NCI-H2171 treated with DMSO at 0.1 percent for 48 hours (cell line): ENCODE measurements around the gene LMAN1.

Experiments used
- DNase-seq: peaks from one replicate; lab custom pipeline; 2025; lab: John Stamatoyannopoulos, UW

The LMAN1 gene

GRCh38 chr18:59360381-59360780 is 1.3 kb upstream of the LMAN1 start:
- no peak for DNase-seq

DNA sequence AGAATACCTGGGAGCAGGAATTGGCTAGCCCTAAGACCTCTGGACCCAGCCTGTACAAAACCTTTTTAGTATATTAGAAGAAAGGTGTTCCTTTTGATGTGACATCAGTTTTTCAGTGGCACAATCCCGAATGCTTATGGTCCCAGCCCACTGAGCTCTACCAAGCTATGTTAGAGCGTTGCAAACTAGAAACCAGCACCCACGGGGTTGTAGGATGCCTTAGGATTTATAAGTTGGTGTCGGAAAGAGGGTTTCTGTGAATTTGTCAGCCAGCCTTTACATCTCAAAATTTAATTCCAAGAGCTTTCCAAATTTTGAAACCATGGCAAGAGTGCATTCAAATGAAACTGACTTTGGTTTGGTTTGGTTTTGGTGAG is 499 bp upstream of the LMAN1 start:
- no peak for DNase-seq

DNA sequence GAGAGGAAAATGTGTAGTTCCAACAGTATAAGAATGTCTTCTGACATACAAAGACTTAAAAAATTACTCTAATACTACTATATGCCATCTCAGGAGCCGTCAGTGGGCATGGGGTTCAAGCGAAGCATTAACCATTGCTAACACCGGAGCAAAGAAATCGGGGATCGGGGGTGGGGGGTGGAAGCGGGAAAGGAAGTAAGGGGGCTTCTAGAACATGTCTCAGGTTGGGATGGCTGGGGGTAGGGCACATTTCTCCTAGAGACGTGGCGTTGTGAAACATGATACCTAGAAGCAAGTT is 702 bp downstream of the LMAN1 start:
- DNase-seq = no peak

DNA sequence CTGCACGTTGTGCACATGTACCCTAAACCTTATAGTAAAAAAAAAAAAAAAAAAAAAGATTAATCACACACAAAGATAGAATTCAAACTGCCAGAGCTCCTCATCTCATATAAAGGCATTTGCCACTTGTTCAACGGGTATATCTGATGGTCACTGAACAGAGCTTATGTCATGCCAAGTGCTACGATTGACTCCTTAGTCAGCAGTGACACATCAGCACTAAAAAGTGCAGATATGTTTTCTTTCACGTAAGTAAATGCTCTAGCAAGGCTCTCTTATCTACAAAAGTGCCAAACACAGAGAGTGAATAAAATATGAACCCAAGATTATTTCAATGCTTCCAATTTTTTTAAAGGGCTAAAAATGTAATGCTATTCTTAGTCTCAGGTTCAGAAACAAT is 1.1 kb downstream of the LMAN1 start:
- no peak for DNase-seq

DNA sequence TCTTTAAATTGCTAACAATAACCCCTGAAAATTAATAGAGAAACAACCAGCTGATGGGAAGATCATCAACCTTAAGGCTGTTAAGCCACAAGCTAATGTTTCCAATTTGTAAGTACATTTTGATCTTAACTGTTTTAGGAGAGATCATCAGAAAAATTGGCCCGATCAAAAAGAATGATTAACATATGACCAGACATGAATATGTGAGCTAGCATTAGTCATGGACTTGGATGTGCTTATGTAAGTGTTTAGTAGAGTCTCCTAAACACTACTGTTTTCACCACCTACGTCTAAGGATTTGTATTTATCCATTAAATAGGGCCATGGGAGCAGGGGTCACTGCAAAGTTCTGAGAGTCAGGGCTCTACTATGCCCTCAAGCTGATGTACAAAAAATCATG is 4.3 kb downstream of the LMAN1 start:
- no peak for DNase-seq

DNA sequence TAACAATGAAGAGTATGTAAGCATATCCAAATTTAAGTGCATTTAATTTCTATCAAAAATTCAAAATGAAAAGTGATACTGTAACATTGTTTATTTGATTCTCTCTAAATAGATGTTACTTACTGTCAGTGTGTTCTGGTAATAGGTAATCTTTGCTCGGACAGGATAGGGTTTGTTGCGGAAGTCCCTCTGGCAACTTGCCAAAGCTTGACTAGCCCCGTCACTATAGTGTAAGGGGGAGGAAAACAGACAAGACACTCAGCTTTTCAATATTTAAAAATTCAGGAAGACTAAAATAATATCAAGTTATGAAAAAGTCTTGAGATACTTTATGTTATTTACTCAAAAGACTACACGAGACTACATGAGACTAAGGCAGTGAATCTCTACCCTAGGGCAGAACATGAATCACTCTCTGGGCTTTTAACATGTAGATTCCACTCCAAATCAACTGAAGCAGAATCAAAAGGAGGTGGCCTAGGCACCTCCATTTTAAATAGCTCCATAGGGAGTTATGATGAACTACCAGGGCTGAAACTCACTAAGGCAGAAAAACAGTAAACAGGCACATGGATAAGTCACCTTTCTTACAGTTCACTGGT is 5.9 kb downstream of the LMAN1 start:
- peak; percentile 16 for DNase-seq

- no peak for DNase-seq
Observed at GRCh38 chr18:59352250-59352855, 6.7 kb downstream of the LMAN1 start.

GRCh38 chr18:59345556-59345955 is 13.5 kb downstream of the LMAN1 start:
- DNase-seq = no peak

DNA sequence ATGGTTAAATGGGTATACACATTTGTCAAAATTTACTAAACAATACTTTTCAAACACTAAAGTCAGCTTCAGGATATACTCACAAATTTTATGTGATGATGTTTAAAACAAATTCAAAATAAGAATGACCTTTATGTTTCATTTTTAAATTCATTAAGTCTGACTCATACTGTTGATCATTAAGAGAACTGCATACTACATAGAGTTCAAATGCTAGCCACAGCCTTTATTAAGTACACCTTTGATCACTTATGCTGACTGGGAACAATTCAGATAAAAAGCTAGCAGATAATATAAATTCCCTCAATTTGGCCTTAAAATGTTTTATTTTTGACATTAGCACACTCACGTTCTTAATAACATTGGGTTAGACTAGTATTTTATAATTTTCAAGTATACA is 14.1 kb downstream of the LMAN1 start:
- DNase-seq = no peak

GRCh38 chr18:59343926-59344325 is 15.1 kb downstream of the LMAN1 start:
- DNase-seq = no peak

GRCh38 chr18:59340817-59341216 is 18.2 kb downstream of the LMAN1 start:
- no peak for DNase-seq

DNA sequence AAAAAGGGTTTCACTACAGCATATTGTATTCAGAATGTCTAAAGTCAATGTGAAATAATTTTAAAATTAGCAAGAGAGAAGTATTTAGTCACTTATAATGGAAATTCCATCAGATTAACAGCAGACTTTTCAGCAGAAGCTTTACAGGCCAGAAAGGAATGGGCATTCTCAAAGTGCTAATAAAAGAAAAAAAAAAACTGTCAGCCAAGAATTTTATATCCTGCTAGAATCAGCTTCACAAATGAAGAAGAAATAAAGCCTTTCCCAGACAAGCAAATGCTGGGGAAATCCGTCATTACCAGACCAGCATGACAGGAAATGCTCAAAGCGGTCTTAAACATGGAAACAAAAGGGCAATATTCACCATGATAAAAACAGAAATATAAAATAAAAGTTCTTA is 18.8 kb downstream of the LMAN1 start:
- no peak for DNase-seq

DNA sequence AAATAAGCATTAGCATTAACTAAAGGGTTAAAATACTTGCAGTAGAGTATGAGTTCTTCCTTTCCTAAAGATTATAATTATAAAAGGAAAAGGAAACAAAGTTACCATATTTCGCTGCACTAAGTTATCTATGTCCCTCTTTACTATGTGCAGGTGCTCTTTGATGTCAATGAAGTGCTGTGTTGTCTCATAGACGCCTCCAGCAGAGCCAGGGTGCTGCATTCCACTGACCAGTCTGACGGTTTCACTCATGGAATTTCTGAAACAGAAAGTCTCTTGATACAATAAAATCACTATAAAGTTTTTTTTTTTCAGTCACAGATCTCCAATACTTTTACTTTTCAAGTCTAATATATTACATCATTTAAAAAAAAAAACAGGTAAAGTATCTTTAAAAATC is 26.1 kb downstream of the LMAN1 start:
- DNase-seq = no peak

- DNase-seq = no peak
Observed at GRCh38 chr18:59328683-59329082, 30.4 kb downstream of the LMAN1 start.

- DNase-seq = no peak
Observed at GRCh38 chr18:59325965-59326364, 33.1 kb downstream of the LMAN1 start.

GRCh38 chr18:59324623-59324971 is 34.5 kb downstream of the LMAN1 start:
- no peak for DNase-seq

DNA sequence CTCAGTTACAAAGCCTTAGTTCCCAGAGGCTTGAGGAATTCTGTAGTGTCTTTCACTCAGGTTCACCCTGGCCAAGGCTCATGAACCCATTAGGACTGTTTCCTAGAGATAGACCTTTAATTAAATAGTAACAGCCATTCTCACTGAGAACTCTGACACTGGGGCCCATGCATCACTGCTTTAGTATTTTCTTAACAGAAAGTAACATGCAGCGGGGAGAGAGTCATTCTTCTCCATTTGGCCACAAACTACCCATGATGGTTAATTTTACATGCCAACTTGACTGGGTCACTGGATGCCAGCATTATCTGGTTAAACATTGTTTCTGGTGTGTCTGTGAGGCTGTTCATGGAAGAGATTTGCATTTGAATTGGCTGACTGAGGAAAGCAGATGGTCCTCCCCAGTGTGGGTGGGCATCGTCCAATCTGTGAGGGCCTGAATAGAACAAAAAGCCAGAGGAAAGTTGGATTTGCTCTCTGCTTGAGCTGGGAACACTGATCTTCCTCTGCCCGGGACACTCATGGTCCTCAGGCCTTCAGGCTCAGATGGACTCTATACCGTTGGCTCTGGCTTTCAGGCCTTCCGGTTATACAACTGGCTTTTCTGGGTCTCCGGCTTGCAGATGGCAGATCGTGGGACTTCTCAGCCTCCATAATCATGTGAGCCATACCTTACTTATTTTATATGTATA is 35.0 kb downstream of the LMAN1 start:
- DNase-seq = no peak

DNA sequence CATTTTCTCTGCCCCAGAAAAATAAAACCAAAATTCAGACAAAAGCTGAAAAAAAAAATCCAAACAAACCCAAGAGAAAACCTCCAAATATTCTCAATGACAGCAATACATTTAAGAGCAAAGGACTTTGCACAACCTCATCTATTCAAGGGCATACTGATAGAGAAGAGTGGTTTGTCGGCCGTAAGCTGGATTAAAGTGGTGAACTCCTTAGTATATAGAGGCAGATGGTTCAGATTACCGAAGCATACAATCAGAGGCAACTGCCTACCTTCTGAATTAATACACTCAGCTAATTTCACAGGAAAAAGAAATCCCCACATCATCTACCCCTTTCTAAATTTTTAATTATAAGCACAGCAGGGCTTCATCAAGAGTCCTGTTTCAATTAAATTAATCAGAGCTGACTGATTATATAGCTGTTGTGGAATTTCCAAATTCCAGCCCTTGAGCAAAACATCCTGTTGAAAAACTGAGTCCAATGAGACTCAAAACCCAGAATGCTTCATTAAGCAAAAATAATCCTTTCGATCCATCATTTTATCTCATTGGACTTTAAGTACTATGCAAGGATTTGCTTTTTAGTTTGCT is 40.5 kb downstream of the LMAN1 start, which contains the start of gene CPLX4:
CPLX4 (minus strand) TSS at position 190 of the 591 bp plus-strand sequence; CDS start at position 3, 187 bp downstream.
- DNase-seq = no peak

DNA sequence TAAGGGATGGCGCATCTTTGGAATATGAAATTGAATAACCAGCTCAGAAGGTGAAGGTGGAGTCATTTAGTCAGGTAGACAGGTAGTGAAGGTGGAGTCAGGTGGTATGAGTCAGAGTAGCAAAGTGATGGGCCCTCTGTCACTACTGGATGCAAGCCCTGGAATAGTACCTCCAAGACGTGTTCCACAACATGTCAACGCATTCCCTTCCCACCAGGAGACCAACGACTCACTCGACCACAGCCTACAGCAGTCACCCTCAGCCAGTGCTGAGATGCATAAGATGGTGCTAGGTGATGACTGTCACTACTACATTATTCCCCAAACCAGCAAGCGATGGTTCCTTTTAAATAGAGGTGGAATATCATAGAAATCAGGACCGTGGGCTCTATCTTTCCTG is 47.4 kb downstream of the LMAN1 start:
- DNase-seq = no peak

DNA sequence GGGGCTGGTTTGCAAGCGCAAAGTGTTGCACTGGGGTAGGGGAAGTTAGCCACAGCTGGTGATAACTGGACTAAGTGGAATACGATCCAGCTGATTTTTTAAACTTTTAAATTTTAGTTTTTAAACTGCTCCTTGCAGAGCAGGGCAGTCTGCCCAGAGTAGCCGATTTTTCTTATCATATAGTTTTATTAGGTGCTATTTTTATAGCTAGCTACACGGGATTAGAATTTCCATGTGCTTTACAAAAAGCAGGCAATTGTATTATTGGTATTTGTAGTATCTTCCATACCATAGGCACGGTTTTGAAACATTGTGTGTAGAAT is 50.2 kb downstream of the LMAN1 start:
- DNase-seq = no peak

- DNase-seq = peak; percentile 72
Observed at GRCh38 chr18:59308248-59308937, 50.7 kb downstream of the LMAN1 start.

DNA sequence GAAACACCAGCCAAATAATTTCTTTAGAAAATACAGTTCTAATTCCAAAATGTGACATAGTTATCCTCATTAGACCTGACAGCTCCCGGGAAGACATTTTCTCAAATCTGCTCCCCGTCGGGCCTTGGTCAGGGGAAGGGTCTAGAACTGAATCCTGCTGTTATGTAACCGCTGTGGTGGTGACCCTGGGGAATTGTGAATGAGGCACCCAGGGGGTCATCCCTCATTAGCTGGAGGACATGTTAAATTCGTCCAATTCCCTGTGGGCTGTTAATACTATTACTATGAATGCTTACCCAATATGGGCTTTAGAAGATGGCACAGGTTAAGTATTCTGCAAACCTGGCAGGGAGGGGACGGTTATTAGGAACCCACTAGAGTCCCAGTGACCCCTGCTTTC is 52.4 kb downstream of the LMAN1 start:
- DNase-seq = no peak

GRCh38 chr18:59305295-59305694 is 53.8 kb downstream of the LMAN1 start:
- no peak for DNase-seq
